GM23338 (cell line): ENCODE data around the gene CD1C. TPM values are rescaled to one million over a fixed set of nuclear protein-coding genes. Genes with fewer than 3 reads are reported as not detected.

Experiments used
- ATAC-seq: fragments of 200-7000 bp; cut with Tn5 transposase; 3 replicates; pipeline ENCODE4 v1.9.1; 2020
- DNase-seq: peaks from one replicate; pipeline ENCODE4 v3.0.0-alpha.2; 2015; ENCODE audit warnings: low spot score
- H2AFZ ChIP-seq: fragments of 200-600 bp; sonication (generic); 2 replicates; pipeline ENCODE4 v1.8.0; 2016; ENCODE audit warnings: antibody characterized with exemption, mild to moderate bottlenecking, moderate library complexity
- H3F3A ChIP-seq: fragments of 200-600 bp; sonication (generic); replicated peaks from 2 replicates; pipeline ENCODE4 v1.8.0; 2017; ENCODE audit warnings: antibody characterized with exemption, mixed run types, low read depth
- H3K27ac ChIP-seq: fragments of 200-600 bp; sonication (generic); 2 replicates; pipeline ENCODE4 v1.6.1; 2016; ENCODE audit warnings: low read depth
- H3K27me3 ChIP-seq: fragments of 200-600 bp; sonication (generic); 2 replicates; pipeline ENCODE4 v1.8.0; 2016; ENCODE audit warnings: mild to moderate bottlenecking, mixed run types, moderate library complexity; ENCODE audit not compliant: insufficient read depth
- H3K36me3 ChIP-seq: fragments of 200-600 bp; sonication (generic); 2 replicates; pipeline ENCODE4 v1.8.0; 2016; ENCODE audit warnings: mild to moderate bottlenecking; ENCODE audit not compliant: insufficient read depth
- H3K4me1 ChIP-seq: fragments of 200-600 bp; sonication (generic); 2 replicates; pipeline ENCODE4 v1.8.0; 2016; ENCODE audit warnings: mild to moderate bottlenecking, moderate library complexity; ENCODE audit not compliant: insufficient read depth
- H3K4me2 ChIP-seq: fragments of 200-600 bp; sonication (generic); 2 replicates; pipeline ENCODE4 v1.7.1; 2017; ENCODE audit warnings: mixed run types
- H3K4me3 ChIP-seq: fragments of 200-600 bp; sonication (generic); 2 replicates; pipeline ENCODE4 v1.6.1; 2016; ENCODE audit warnings: mixed run types
- H3K79me2 ChIP-seq: fragments of 200-600 bp; sonication (generic); replicated peaks from 2 replicates; pipeline ENCODE4 v1.8.0; 2017; ENCODE audit warnings: mild to moderate bottlenecking; ENCODE audit not compliant: insufficient read depth
- H3K9me2 ChIP-seq: fragments of 200-600 bp; sonication (generic); 2 replicates; pipeline ENCODE4 v1.8.0; 2017; ENCODE audit not compliant: insufficient read depth
- H4K20me1 ChIP-seq: fragments of 200-600 bp; sonication (generic); replicated peaks from 2 replicates; pipeline ENCODE4 v1.8.0; 2017; ENCODE audit warnings: mild to moderate bottlenecking; ENCODE audit not compliant: insufficient read depth
- H3K27ac Mint-ChIP-seq: 2 replicates; pipeline ENCODE4 v1.8.0; 2020; ENCODE audit warnings: inconsistent platforms, mild to moderate bottlenecking, moderate library complexity, mixed read lengths
- H3K27me3 Mint-ChIP-seq: 3 replicates; pipeline ENCODE4 v1.8.0; 2022; ENCODE audit warnings: low read depth, mild to moderate bottlenecking, moderate library complexity, mixed read lengths, inconsistent platforms; ENCODE audit not compliant: insufficient read depth, poor library complexity
- H3K36me3 Mint-ChIP-seq: 3 replicates; pipeline ENCODE4 v1.8.0; 2021; ENCODE audit warnings: low read depth, mild to moderate bottlenecking, inconsistent platforms, moderate library complexity, mixed read lengths
- H3K4me1 Mint-ChIP-seq: 3 replicates; pipeline ENCODE4 v1.8.0; 2020; ENCODE audit warnings: mild to moderate bottlenecking, inconsistent platforms, mixed read lengths
- H3K4me3 Mint-ChIP-seq: 3 replicates; pipeline ENCODE4 v1.8.0; 2021; ENCODE audit warnings: moderate library complexity, mild to moderate bottlenecking, inconsistent platforms, mixed read lengths
- H3K9me3 Mint-ChIP-seq: 3 replicates; pipeline ENCODE4 v1.8.0; 2020; ENCODE audit warnings: moderate library complexity, mild to moderate bottlenecking, inconsistent platforms, mixed read lengths
- CREB1 ChIP-seq: fragments of 250-450 bp; sonication (Bioruptor Pico); IDR thresholded peaks from 2 replicates; pipeline ENCODE4 v1.5.0; 2020; ENCODE audit warnings: low read depth, mild to moderate bottlenecking, moderate library complexity
- EZH2 ChIP-seq: fragments of 200-600 bp; sonication (generic); IDR thresholded peaks from one replicate; pipeline ENCODE4 v1.8.0; 2017; ENCODE audit warnings: antibody characterized with exemption, mild to moderate bottlenecking, low read depth; ENCODE audit not compliant: unreplicated experiment
- EZH2phosphoT487 ChIP-seq: fragments of 200-600 bp; sonication (generic); IDR thresholded peaks from one replicate; pipeline ENCODE4 v1.8.1; 2018; ENCODE audit warnings: antibody characterized with exemption; ENCODE audit not compliant: unreplicated experiment
- JUNB ChIP-seq: IDR thresholded peaks from one replicate; pipeline ENCODE4 v1.6.1; 2016; ENCODE audit warnings: antibody characterized with exemption; ENCODE audit not compliant: unreplicated experiment
- NANOG ChIP-seq: IDR thresholded peaks from 2 replicates; pipeline ENCODE4 v1.6.1; 2016; ENCODE audit warnings: antibody characterized with exemption, borderline replicate concordance
- POLR2AphosphoS5 ChIP-seq: IDR thresholded peaks from 2 replicates; pipeline ENCODE4 v1.6.1; 2016; ENCODE audit warnings: antibody characterized with exemption, low read depth
- STAT1 ChIP-seq: IDR thresholded peaks from one replicate; pipeline ENCODE4 v1.6.1; 2016; ENCODE audit warnings: antibody characterized with exemption; ENCODE audit not compliant: unreplicated experiment
- ZNF114 ChIP-seq: fragments of 250-450 bp; sonication (Bioruptor Pico); IDR thresholded peaks from 2 replicates; pipeline ENCODE4 v1.5.0; 2020; ENCODE audit warnings: mild to moderate bottlenecking, moderate library complexity
- ZNF331 ChIP-seq: fragments of 250-450 bp; sonication (Bioruptor Pico); IDR thresholded peaks from 2 replicates; pipeline ENCODE4 v1.5.0; 2020; ENCODE audit warnings: low read depth, mild to moderate bottlenecking, moderate library complexity
- polyA plus RNA-seq: library from polyadenylated mRNA; unstranded; fragments of >200 nt; fragmentation: Nextera tagmentation; extraction: Ambion mirVana; gene quantifications from 2 replicates; pipeline ENCODE4 v1.2.1, GENCODE V29; 2016
- total RNA-seq: library from RNA; depleted of rRNA; stranded (reverse); fragments of >200 nt; shearing (Covaris generic); gene quantifications from 2 replicates; pipeline ENCODE4 v1.2.3, GENCODE V29; 2014
- TF ChIP-seq, protein P1 (sequence below), 2 experiments: fragments of 200-600 bp in 1 of 2; sonication (generic) in 1 of 2; conservative IDR thresholded peaks; 2 replicates each; pipeline versions ENCODE4 v1.5.1 to v1.6.1; 2016 to 2017; ENCODE audit warnings: antibody characterized with exemption in 2 of 2, low read depth in 2 of 2, mild to moderate bottlenecking in 2 of 2, moderate library complexity in 1 of 2
- TF ChIP-seq, protein P2 (sequence below): IDR thresholded peaks from one replicate; pipeline ENCODE4 v1.6.1; 2018; ENCODE audit warnings: antibody characterized with exemption; ENCODE audit not compliant: unreplicated experiment
- TF ChIP-seq, protein P3 (sequence below): IDR thresholded peaks from 2 replicates; pipeline ENCODE4 v1.6.1; 2016; ENCODE audit warnings: antibody characterized with exemption

Gene CD1C
- total and polyA plus RNA-seq, 2 experiments from 2014 or later, result not detected

DNA sequence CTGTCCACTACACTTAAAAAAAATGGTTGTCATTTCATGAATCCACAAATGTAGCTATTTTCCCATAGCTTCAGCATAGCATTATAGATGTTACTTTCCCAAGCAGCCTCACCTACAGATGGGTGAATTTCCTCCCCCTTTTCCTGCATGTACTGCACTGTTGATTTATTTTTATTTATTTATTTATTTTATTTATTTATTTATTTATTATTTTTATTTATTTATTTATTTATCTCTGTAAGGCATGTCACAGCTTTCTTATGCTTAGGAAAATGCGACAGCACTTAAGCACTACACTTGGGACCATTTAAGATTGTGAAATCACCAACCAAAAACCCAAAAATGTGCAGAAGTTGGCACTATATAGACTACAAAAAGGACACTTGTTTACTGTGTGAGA is 30.6 kb upstream of the CD1C start (continued):
- no peak for TF ChIP-seq CREB1
- TF ChIP-seq, protein P1, sequence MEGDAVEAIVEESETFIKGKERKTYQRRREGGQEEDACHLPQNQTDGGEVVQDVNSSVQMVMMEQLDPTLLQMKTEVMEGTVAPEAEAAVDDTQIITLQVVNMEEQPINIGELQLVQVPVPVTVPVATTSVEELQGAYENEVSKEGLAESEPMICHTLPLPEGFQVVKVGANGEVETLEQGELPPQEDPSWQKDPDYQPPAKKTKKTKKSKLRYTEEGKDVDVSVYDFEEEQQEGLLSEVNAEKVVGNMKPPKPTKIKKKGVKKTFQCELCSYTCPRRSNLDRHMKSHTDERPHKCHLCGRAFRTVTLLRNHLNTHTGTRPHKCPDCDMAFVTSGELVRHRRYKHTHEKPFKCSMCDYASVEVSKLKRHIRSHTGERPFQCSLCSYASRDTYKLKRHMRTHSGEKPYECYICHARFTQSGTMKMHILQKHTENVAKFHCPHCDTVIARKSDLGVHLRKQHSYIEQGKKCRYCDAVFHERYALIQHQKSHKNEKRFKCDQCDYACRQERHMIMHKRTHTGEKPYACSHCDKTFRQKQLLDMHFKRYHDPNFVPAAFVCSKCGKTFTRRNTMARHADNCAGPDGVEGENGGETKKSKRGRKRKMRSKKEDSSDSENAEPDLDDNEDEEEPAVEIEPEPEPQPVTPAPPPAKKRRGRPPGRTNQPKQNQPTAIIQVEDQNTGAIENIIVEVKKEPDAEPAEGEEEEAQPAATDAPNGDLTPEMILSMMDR (conservative IDR thresholded peaks at IDR 0.05; ENCODE audit: low read depth in 2 of 2), result no peak
- TF ChIP-seq ZNF114 (CRISPR knock-in tag), result no peak
- no peak for TF ChIP-seq EZH2
- no peak for TF ChIP-seq POLR2AphosphoS5
- TF ChIP-seq STAT1, result no peak
- TF ChIP-seq, protein P2, sequence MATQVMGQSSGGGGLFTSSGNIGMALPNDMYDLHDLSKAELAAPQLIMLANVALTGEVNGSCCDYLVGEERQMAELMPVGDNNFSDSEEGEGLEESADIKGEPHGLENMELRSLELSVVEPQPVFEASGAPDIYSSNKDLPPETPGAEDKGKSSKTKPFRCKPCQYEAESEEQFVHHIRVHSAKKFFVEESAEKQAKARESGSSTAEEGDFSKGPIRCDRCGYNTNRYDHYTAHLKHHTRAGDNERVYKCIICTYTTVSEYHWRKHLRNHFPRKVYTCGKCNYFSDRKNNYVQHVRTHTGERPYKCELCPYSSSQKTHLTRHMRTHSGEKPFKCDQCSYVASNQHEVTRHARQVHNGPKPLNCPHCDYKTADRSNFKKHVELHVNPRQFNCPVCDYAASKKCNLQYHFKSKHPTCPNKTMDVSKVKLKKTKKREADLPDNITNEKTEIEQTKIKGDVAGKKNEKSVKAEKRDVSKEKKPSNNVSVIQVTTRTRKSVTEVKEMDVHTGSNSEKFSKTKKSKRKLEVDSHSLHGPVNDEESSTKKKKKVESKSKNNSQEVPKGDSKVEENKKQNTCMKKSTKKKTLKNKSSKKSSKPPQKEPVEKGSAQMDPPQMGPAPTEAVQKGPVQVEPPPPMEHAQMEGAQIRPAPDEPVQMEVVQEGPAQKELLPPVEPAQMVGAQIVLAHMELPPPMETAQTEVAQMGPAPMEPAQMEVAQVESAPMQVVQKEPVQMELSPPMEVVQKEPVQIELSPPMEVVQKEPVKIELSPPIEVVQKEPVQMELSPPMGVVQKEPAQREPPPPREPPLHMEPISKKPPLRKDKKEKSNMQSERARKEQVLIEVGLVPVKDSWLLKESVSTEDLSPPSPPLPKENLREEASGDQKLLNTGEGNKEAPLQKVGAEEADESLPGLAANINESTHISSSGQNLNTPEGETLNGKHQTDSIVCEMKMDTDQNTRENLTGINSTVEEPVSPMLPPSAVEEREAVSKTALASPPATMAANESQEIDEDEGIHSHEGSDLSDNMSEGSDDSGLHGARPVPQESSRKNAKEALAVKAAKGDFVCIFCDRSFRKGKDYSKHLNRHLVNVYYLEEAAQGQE, result no peak
- TF ChIP-seq EZH2phosphoT487, result no peak
- TF ChIP-seq ZNF331 (CRISPR knock-in tag), result no peak

DNA sequence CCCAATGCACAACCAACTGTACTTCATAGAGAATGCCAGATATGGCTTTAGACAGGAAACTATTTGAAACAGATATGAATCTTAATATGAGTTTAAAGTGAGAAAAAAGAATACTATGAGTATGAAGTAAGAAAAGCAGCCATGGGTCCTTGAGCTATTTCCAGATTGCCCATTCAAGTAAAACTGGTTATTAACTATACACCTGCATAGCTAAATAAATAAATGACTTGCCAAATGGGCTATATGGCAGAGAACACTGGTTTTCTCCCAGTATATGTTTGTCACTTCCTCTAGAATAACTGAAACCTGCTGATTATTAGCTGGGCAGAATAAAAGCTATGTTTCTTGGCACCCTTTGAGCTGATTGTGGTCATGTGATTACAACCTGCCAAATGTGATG is 17.0 kb upstream of the CD1C start:
- Histone ChIP-seq H3F3A (no peaks in the 10 kb centered on the region), H3K4me3 (no peak overlapping the region), H3K36me3 (no peaks in the 10 kb centered on the region), H3K79me2 (no peaks in the 10 kb centered on the region), H3K4me2 (no peak overlapping the region), H2AFZ (no peak overlapping the region), H3K27ac (no peak overlapping the region), H3K4me1 (no peaks in the 10 kb centered on the region), H3K27me3 (no peaks in the 10 kb centered on the region), H3K9me2 (no peaks in the 10 kb centered on the region), H4K20me1 (no peaks in the 10 kb centered on the region)
- no peak for DNase-seq
- H3K4me1 Mint-ChIP-seq, result no peaks in the 10 kb centered on the region
- no peaks in the 10 kb centered on the region; the same call in 2 of the 3 replicates for H3K36me3 Mint-ChIP-seq
- ATAC-seq, result no peak
- H3K27me3 Mint-ChIP-seq, result peaks cover 4% of the 10 kb centered on the region
- H3K4me3 Mint-ChIP-seq, result no peak overlapping the region
- H3K9me3 Mint-ChIP-seq, result peaks cover 9% of the 10 kb centered on the region; the same call in 1 of the 3 replicates
- H3K27ac Mint-ChIP-seq, result no peak overlapping the region
- TF ChIP-seq, protein P1 (conservative IDR thresholded peaks at IDR 0.05; ENCODE audit: low read depth in 2 of 2), result no peak
- TF ChIP-seq EZH2 (no peak), EZH2phosphoT487 (no peak), POLR2AphosphoS5 (no peak), NANOG (no peak), JUNB (no peak), CREB1 (no peak)
- TF ChIP-seq, protein P3, sequence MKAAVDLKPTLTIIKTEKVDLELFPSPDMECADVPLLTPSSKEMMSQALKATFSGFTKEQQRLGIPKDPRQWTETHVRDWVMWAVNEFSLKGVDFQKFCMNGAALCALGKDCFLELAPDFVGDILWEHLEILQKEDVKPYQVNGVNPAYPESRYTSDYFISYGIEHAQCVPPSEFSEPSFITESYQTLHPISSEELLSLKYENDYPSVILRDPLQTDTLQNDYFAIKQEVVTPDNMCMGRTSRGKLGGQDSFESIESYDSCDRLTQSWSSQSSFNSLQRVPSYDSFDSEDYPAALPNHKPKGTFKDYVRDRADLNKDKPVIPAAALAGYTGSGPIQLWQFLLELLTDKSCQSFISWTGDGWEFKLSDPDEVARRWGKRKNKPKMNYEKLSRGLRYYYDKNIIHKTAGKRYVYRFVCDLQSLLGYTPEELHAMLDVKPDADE, result no peak
